ENCODE results near the gene ALG3. TPM values are rescaled to one million over a fixed set of nuclear protein-coding genes. Genes with fewer than 3 reads are reported as not detected.
A peak's percentile ranks its signal among the peaks of the same experiment; 100 is the strongest.

Gene ALG3
- total and polyA plus RNA-seq, 9 of the 15 experiments (the other 6 are each of a cell fraction or from before 2014, with no cell fraction given) = 37.5 to 107 (median 80.1) TPM

- TF ChIP-seq ZNF644 (tag; IDR thresholded peaks at IDR 0.05; ENCODE audit: low read depth) (0 out of 2 replicates have a peak, but pooled peaks have one; percentile 25), HSF4 (CRISPR knock-in tag; IDR thresholded peaks at IDR 0.05; ENCODE audit: borderline replicate concordance) (no peak), KHSRP (IDR thresholded peaks at IDR 0.05) (no peak), SOX6 (IDR thresholded peaks at IDR 0.05) (no peak), ETV1 (tag; conservative IDR thresholded peaks at IDR 0.05; ENCODE audit: low read depth) (peak; percentile 72), RBBP5 (IDR thresholded peaks at IDR 0.05; ENCODE audit: borderline replicate concordance, insufficient read depth, low read length, poor library complexity, severe bottlenecking) (peak; percentile 97), DLX4 (CRISPR knock-in tag; IDR thresholded peaks at IDR 0.05) (no peak), FOXJ2 (tag; IDR thresholded peaks at IDR 0.05) (no peak), ZKSCAN1 (IDR thresholded peaks at IDR 0.05; ENCODE audit: low read depth, low read length) (0 out of 2 replicates have a peak, but pooled peaks have one; percentile 41), HDAC1 (IDR thresholded peaks at IDR 0.05) (peak in 1 of 2 experiments; percentile 98; a peak in 3 of 4 replicates), PBX2 (CRISPR knock-in tag; IDR thresholded peaks at IDR 0.05; ENCODE audit: low read depth) (no peak), PBX2 (tag; conservative IDR thresholded peaks at IDR 0.05; ENCODE audit: low read depth) (no peak), ZNF175 (CRISPR knock-in tag; IDR thresholded peaks at IDR 0.05; ENCODE audit: low read depth) (no peak), ZNF41 (CRISPR knock-in tag; conservative IDR thresholded peaks at IDR 0.05) (no peak), EGR1 (conservative IDR thresholded peaks at IDR 0.05) (peak; percentile 77), NCOA1 (IDR thresholded peaks at IDR 0.05; ENCODE audit: low read depth) (peak; percentile 95), SETDB1 (IDR thresholded peaks at IDR 0.05; ENCODE audit: low read length) (no peak), KDM1A (IDR thresholded peaks at IDR 0.05) (peak in 1 of 2 experiments; percentile 84; a peak in 2 of 4 replicates), MTA2 (IDR thresholded peaks at IDR 0.05; ENCODE audit: low read depth) (no peak), TCF7L2 (IDR thresholded peaks at IDR 0.05; ENCODE audit: low read depth, low read length) (no peak), CCNT2 (IDR thresholded peaks at IDR 0.05; ENCODE audit: borderline replicate concordance, extremely low read depth, insufficient read length, low read depth, low read length) (peak; percentile 74), ZNF398 (CRISPR knock-in tag; IDR thresholded peaks at IDR 0.05) (no peak)
These were observed at the start of gene ALG3 (continued) for GRCh38 chr3:184248454-184249411.

All from K562 (cell line).